Stimulated activated CD4-positive, alpha-beta T cell treated with anti-CD3 and anti-CD28 coated beads, TNF-alpha, amount 100 ng/mL, for 48 hours (primary cell): ENCODE measurements around the gene GTF3C1.
"Not testable (repeated sequence)": the region's sequence is repeated elsewhere in the genome, so short reads cannot be mapped to it uniquely, and the experiment has no call there.

Experiments
- DNase-seq, 3 donors: peaks; one replicate each; pipeline ENCODE4 v3.0.0-alpha.2; 2020; ENCODE audit warnings: low read depth in 3 of 3

GTF3C1 gene

GRCh38 chr16:27462846-27463682, 86.6 kb downstream of the GTF3C1 start:
- no peak for DNase-seq

DNA sequence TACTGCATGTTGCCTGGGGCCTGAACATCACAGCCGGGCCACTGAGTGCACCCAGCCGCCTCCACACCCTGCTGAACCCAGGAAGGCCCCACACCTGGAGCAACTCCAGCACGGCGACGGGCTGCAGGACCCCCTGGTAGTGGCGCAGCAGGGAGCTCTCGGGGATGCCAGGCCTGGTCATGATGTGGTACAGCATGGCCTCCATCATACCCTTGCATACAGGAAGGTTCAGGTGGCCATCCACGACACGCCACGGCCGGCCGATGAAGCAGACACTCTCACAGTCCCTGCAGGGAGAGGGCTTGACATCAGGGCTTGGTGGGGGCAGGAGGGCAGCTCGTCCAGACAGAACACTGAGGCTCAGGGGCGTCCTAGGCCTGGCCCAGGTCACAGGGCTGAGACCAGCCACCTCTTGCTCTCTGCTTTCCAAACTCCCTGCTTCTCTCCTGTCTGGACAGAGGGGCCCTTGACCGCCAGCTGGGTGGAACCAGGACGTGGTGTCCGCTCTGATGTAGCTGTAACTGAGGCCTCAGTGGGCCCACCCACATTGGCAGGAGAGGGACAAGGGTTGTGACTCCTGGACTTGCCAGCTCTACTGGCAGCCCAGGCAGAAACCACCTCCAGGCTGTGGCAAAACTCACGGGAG, 87.4 kb downstream of the GTF3C1 start:
- no peak for DNase-seq

GRCh38 chr16:27461483-27462171, 88.1 kb downstream of the GTF3C1 start:
- DNase-seq = no peak

GRCh38 chr16:27460663-27461482, 88.8 kb downstream of the GTF3C1 start:
- DNase-seq = no peak

DNA sequence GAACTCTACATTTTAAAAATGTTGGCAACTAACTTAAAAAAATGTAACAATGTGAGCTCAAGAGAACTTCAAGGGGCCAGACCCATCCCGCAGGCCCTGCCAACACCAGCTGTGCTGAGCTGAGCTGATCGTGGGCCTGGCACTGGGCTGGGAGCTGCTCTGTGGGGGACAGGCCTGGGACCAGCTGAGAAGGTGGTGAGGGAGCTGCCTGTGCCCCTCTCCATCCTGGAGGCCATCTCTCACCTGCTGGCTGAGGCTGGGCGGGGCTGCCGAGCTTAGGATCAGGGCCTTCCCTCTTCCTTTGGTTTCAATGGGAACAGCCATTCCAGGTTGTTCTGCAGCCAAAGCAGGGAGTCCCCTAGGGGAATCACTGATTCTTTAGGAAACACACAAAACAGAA, 89.5 kb downstream of the GTF3C1 start:
- no peak for DNase-seq

DNA sequence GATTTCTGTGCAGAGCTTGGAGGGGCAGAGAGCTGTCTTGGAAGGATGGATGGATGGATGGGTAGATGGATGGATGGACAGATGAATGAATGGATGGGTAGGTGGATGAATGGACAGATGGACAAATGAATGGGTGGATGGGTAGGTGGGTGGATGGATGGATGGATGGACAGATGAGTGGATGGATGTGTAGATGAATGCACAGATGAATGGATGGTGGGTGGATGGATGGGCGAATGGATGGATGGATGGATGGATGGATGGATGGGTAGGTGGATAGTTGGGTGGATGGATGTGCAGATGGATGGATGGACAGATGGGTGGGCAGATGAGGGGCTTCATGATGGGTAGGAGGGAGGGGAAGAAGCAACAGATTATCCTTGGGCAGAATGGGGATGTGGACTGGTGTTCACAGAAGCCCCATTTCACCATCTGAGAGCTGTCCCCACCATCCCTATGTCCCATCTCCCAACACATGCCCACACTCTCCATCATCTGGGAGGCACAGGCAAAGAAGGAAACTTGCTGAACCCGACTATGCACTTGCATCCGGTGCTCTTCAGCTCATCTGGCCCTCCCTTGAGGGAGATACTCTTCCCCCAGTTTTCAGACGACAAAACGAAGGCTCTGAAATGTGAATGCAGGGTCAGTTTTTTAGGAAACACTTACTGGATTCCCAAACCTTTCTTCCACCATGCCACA, 90.6 kb downstream of the GTF3C1 start:
- DNase-seq = no peak

GRCh38 chr16:27458258-27458657, 91.5 kb downstream of the GTF3C1 start:
- no peak for DNase-seq

GRCh38 chr16:27457605-27457900, 92.2 kb downstream of the GTF3C1 start:
- DNase-seq = not testable (repeated sequence)

- no peak for DNase-seq
These were observed 94.0 kb downstream of the GTF3C1 start for GRCh38 chr16:27455700-27456099.

DNA sequence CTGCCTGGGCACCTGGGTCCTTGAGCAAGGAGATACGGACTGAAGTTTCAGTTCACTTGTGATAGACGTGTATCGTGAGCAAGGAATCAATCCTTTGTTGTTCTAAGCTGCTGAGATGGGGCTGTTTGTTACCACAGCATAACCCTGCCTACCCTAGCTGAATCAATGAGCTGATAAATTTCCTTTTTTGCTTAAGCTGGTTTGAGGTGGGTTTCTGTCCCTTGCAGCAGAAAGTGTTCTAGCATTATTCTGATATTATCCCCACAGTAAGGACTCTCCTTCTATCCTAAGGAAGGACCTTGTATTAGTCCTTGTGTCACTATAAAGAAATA, 96.3 kb downstream of the GTF3C1 start:
- no peak for DNase-seq

GRCh38 chr16:27452569-27453493, 96.9 kb downstream of the GTF3C1 start:
- no peak for DNase-seq

- no peak for DNase-seq
These were observed 99.5 kb downstream of the GTF3C1 start for GRCh38 chr16:27450196-27450549.

DNA sequence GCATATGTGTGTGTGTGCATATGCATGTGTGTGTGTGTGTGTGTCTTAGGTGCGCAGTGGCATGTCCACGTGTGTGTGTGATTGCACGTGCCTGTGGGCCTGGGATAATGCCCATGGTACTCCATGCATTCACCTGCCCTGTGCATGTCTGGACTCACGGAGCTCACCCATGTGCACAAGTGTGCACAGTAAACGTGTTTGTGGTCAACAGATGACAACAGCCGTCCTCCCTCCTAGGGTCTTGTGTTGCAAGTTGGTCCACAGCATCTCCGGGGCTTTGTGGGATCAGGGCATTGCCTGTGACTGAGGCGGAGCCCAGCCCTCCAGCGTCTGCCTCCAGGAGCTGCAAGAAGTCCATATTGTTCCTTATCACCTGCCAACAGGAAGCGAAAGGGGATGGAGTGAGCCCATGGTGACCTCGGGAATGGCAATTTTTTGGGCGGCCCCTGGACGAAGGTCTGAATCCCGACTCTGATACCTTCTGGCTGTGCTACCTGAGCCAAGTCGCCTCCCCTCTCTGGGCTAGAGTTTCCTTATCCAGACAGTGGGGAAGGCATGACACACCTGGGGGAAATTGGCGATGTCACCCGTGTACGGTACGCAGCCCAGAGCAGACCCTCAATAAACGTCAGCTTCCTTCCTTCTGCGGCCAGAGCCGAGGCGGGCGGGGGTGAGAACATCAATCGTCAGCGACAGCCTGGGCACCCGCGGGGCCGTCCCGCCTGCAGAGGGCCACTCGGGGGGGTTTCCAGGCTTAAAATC, 100.1 kb downstream of the GTF3C1 start:
- DNase-seq = peak; percentile 41 to 51 (median 44)

DNA sequence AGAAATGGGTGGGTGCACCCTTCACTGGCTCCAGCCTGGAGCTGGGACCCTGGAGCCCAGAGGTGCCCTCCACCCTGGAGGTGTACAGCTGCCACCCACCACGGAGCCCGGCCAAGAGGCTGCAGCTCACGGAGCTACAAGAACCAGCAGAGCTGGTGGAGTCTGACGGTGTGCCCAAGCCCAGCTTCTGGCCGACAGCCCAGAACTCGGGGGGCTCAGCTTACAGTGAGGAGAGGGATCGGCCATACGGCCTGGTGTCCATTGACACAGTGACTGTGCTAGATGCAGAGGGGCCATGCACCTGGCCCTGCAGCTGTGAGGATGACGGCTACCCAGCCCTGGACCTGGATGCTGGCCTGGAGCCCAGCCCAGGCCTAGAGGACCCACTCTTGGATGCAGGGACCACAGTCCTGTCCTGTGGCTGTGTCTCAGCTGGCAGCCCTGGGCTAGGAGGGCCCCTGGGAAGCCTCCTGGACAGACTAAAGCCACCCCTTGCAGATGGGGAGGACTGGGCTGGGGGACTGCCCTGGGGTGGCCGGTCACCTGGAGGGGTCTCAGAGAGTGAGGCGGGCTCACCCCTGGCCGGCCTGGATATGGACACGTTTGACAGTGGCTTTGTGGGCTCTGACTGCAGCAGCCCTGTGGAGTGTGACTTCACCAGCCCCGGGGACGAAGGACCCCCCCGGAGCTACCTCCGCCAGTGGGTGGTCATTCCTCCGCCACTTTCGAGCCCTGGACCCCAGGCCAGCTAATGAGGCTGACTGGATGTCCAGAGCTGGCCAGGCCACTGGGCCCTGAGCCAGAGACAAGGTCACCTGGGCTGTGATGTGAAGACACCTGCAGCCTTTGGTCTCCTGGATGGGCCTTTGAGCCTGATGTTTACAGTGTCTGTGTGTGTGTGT, 100.9 kb downstream of the GTF3C1 start:
- no peak for DNase-seq

DNA sequence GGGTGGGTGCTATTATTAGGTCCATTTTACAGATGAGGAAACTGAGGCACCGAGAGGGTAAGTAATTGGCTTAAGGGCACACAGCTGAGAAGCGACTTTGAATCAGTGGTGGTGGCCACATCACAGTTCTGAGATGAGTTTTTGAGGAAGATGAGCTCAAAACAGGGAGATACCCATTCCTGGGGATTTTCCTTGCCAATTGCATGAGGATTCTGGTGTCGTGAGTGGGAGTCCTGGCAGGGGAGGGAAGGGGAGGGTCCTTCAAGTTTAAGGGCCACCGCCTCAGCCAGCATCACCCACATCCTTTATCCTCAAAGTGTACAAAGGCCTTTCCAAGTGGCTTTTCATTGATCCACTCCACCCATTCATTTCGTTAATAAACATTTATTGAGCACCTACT, 102.4 kb downstream of the GTF3C1 start:
- DNase-seq = no peak

DNA sequence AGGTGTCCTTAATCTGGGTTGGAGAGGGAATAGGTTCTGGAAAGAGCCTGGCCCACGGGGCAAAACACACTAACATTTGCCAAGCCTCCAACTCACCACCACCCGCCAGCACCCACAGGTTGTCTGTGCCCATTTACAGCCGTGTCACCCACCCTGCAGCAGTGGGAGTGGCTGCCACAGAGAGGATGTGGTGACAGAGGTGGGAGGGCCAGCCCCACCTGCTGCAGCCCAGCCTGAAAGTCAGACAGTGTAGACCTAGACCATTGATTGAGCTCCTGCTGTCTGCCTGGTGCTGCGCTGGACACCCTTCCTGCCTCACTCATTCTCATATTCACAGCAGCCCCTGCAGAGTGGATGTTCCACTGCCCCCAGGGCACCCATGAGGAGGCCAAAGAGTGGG, 103.0 kb downstream of the GTF3C1 start:
- peak in 1 of 3 donors; percentile 26 for DNase-seq

- DNase-seq = no peak
These were observed 104.1 kb downstream of the GTF3C1 start for GRCh38 chr16:27445502-27446175.

DNA sequence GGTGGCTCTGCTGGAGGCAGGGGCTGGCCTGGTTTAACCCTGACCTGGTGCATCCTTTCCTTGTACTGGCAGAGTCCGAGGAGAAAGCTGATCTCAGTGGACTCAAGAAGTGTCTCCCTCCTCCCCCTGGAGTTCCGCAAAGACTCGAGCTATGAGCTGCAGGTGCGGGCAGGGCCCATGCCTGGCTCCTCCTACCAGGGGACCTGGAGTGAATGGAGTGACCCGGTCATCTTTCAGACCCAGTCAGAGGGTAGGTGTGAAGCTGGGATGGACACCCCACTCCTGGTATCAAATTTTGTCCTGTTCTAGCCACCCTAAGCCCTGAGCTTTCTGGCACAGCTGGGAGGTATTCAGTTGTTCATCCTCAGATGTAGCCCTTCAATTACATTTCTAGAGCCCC, 105.2 kb downstream of the GTF3C1 start:
- DNase-seq = no peak
